A673 (cell line): ENCODE results near the gene NFYA.

Experiments
- EZH2 ChIP-seq: fragments of 200-600 bp; sonication (generic); IDR thresholded peaks from 2 replicates; pipeline ENCODE4 v1.6.1; 2017; ENCODE audit warnings: borderline replicate concordance, low read depth, mild to moderate bottlenecking, mixed read lengths, antibody characterized with exemption, low read length; ENCODE audit not compliant: poor library complexity, severe bottlenecking
- TF ChIP-seq, protein P1 (sequence below): fragments of 300-800, 200-600 bp; sonication (generic); conservative IDR thresholded peaks from 2 replicates; pipeline ENCODE4 v1.5.1; 2017; ENCODE audit warnings: low read depth, mild to moderate bottlenecking, antibody characterized with exemption, low read length, moderate library complexity, mixed read lengths

- TF ChIP-seq, protein P1, sequence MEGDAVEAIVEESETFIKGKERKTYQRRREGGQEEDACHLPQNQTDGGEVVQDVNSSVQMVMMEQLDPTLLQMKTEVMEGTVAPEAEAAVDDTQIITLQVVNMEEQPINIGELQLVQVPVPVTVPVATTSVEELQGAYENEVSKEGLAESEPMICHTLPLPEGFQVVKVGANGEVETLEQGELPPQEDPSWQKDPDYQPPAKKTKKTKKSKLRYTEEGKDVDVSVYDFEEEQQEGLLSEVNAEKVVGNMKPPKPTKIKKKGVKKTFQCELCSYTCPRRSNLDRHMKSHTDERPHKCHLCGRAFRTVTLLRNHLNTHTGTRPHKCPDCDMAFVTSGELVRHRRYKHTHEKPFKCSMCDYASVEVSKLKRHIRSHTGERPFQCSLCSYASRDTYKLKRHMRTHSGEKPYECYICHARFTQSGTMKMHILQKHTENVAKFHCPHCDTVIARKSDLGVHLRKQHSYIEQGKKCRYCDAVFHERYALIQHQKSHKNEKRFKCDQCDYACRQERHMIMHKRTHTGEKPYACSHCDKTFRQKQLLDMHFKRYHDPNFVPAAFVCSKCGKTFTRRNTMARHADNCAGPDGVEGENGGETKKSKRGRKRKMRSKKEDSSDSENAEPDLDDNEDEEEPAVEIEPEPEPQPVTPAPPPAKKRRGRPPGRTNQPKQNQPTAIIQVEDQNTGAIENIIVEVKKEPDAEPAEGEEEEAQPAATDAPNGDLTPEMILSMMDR, result no peak
- TF ChIP-seq EZH2, result no peak
These were observed 4.8 kb downstream of the NFYA start for GRCh38 chr6:41077536-41077935.
